Calu3 (cell line): ENCODE data around the gene OSBPL3. TPM values are rescaled to one million over a fixed set of nuclear protein-coding genes. Genes with fewer than 3 reads are reported as not detected.
"Not testable (repeated sequence)": the region's sequence is repeated elsewhere in the genome, so short reads cannot be mapped to it uniquely, and the experiment has no call there.

Source experiments
- BruUV-seq: library from RNA; stranded (reverse); fragments of 400-500 nt; replicated peaks from 2 replicates; lab custom pipeline; 2021; lab: Mats Ljungman, UMichigan
- CTCF ChIA-PET: fragments of 300-600 bp; sonication (Branson Sonifier 250); formaldehyde crosslinking; loops from one replicate; lab custom pipeline; 2022; ENCODE audit warnings: antibody characterized with exemption; lab: Charles Lee
- DNase-seq: peaks from one replicate; pipeline ENCODE4 v3.0.0; 2022
- H3K27ac Mint-ChIP-seq: one replicate; pipeline ENCODE4 v1.8.0; 2022; ENCODE audit warnings: mixed read lengths; ENCODE audit not compliant: unreplicated experiment
- H3K27me3 Mint-ChIP-seq: one replicate; pipeline ENCODE4 v1.8.0; 2022; ENCODE audit warnings: mixed read lengths; ENCODE audit not compliant: unreplicated experiment
- H3K36me3 Mint-ChIP-seq: one replicate; pipeline ENCODE4 v1.8.0; 2022; ENCODE audit warnings: mild to moderate bottlenecking, moderate library complexity, mixed read lengths; ENCODE audit not compliant: insufficient read depth, unreplicated experiment
- H3K4me1 Mint-ChIP-seq: one replicate; pipeline ENCODE4 v1.8.0; 2022; ENCODE audit warnings: mild to moderate bottlenecking, low read depth, mixed read lengths; ENCODE audit not compliant: unreplicated experiment
- H3K4me3 Mint-ChIP-seq: one replicate; pipeline ENCODE4 v1.8.0; 2022; ENCODE audit warnings: mild to moderate bottlenecking, low read depth, moderate library complexity, mixed read lengths; ENCODE audit not compliant: unreplicated experiment
- H3K9me3 Mint-ChIP-seq: one replicate; pipeline ENCODE4 v1.8.0; 2022; ENCODE audit warnings: low read depth, mixed read lengths; ENCODE audit not compliant: unreplicated experiment
- CTCF ChIP-seq: fragments of 200-600 bp; IDR thresholded peaks from one replicate; pipeline ENCODE4 v1.8.0; 2022; ENCODE audit warnings: antibody characterized with exemption; ENCODE audit not compliant: unreplicated experiment
- intact Hi-C: fragments of 100-400 bp; cut with micrococcal nuclease; formaldehyde crosslinking; loops from one replicate; pipeline ENCODE4 v1.10.0; 2022; ENCODE audit not compliant: unreplicated experiment
- total RNA-seq: library from RNA; stranded (reverse); gene quantifications from 2 replicates; pipeline ENCODE4 v1.2.3, GENCODE V29; 2022

The OSBPL3 gene
- total RNA-seq, 1 experiment from 2014 or later, result 136 TPM

DNA sequence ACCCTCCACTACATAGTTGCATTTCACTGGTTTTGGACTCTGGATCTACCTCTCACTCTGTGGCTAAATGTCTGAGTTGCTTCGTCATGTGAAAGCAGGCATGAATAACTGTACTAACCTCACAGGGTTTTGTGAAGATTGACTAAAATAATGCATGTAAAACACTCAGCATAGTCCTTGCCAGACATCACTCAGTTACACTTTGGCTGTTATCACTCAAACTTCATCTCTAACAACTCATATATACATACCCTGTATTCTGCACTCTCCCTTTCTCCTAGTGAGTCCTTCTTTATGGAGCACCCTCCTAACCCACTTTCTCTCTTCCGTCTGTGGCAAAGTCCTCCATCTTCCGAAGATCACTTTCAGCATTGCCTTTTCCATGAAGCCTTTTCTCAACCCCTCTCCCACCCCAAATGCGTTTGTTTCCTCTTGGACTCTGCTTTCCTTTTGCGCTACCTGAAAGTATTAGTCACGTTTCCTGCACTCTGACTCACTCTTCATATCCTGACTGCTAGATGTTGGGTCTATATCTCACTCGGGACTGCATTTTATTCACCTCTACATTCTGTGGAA is 72.6 kb downstream of the OSBPL3 start:
- BruUV-seq, result TSS peak; percentile 90
- no peak for TF ChIP-seq CTCF
- Mint-ChIP-seq H3K36me3 (peaks cover 12% of the 10 kb centered on the region), H3K9me3 (no peaks in the 10 kb centered on the region), H3K27ac (no peak overlapping the region), H3K4me1 (peaks cover 23% of the 10 kb centered on the region), H3K4me3 (no peak overlapping the region), H3K27me3 (no peaks in the 10 kb centered on the region)
- CTCF ChIA-PET, result interaction anchor here (0.9 to 1.4 kb wide), 4 partner anchors 24 to 185 kb away, joined by 3 to 5 read pairs (median 4); partner anchors contain the start of gene OSBPL3
- intact Hi-C loops, result loop anchor here (2.0 to 5.0 kb wide), 3 partner anchors 70 to 185 kb away; no protein-coding TSS in a partner anchor
- peak; percentile 69 for DNase-seq

DNA sequence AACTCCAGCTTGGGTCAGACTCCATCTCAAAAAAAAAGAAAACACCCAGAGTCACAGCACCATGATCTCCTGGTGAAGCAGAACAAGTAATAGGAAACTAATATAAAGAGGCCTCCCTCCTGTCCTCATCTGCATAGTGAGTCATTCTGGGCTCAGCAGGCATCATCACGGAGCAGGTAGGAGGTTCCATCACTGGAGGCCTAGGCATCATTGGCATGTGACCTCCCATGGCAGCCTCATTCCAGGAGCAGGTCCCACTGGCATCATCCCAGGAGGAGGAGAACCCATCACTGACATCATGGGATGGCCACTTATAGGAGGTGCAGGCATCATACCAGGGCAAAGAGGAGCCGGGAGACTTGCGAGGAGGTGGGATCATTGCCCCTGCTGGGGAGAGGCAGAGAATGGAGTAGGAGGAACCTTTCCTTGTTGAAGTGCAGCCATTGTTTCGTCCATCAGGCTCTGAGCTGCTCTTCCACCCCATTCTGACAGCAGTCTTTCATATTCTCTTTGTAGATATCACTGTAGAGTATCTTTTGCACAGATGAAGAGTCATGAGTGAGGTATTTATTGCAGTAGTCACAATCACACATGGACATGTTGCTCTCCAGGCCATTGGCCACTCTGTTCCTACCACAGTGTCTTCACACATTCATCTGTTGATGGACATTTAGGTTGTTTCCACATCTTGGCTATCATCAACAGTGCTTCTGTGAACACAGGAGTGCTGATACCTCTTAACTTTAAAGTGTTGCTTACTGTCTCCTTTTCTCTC is 73.8 kb downstream of the OSBPL3 start:
- H3K4me3 Mint-ChIP-seq, result no peak overlapping the region
- no TSS peak for BruUV-seq
- DNase-seq, result peak; percentile 36
- no peak overlapping the region for H3K27ac Mint-ChIP-seq
- no peaks in the 10 kb centered on the region for H3K9me3 Mint-ChIP-seq
- CTCF ChIA-PET, result interaction anchor here (0.6 to 1.4 kb wide), 2 partner anchors 11 to 12 kb away, joined by 3 to 4 read pairs; no protein-coding TSS in a partner anchor
- TF ChIP-seq CTCF, result no peak
- peaks cover 12% of the 10 kb centered on the region for H3K36me3 Mint-ChIP-seq
- peaks cover 11% of the 10 kb centered on the region for H3K4me1 Mint-ChIP-seq
- intact Hi-C loops, result loop anchor here (2.0 to 5.0 kb wide), 3 partner anchors 71 to 187 kb away; no protein-coding TSS in a partner anchor
- H3K27me3 Mint-ChIP-seq, result no peaks in the 10 kb centered on the region

DNA sequence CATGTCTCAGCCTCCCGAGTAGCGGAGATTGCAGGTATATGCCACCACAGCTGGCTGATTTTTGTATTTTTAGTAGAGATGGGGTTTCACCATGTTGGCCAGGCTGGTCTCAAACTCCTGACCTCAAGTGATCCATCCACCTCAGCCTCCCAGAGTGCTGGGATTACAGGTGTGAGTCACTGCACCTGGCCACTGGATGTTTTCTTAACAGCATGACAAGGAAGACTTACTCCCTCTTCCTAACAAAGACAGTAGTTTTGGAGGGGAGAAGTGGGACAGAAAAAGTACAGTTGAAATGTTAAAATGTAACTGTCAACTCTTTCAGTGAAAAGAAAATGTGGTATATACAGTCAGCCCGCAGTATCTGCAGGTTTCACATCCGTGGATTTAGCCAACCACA is 76.0 kb downstream of the OSBPL3 start:
- CTCF ChIA-PET, result interaction anchor here (0.6 kb wide), 1 partner anchor 75 kb away, joined by 3 read pairs; no protein-coding TSS in a partner anchor
- not testable (repeated sequence) for BruUV-seq

DNA sequence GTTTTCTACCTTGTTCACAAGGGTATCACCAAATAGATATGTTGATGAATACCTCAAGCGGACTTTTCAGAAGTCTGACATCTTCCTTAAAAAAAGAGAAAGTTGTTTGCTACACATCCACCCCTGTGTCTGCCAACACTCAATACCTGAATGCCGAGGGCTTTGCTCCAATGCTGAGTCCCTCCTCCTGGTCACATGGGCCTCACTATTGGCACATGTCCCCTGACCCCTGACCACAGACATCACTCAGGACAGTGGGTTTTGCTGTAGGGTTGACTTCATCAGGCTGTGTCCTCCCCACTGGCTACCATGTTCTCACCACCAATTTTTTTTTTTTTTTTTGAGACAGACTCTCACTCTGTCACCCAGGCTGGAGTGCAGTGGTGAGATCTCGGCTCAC is 76.4 kb downstream of the OSBPL3 start:
- peak overlapping the region; percentile 46 for H3K27ac Mint-ChIP-seq
- CTCF ChIA-PET, result no interaction called here
- BruUV-seq, result no TSS peak

More for the DNA sequence above, 76.0 kb downstream of the OSBPL3 start:
- DNase-seq, H3K27me3 Mint-ChIP-seq, H3K4me1 Mint-ChIP-seq, H3K4me3 Mint-ChIP-seq, H3K9me3 Mint-ChIP-seq: not testable (repeated sequence)
- intact Hi-C loops, result loop anchor here (1.0 kb wide), 1 partner anchor 83 kb away; no protein-coding TSS in a partner anchor
- peak overlapping the region; percentile 46 for H3K27ac Mint-ChIP-seq
- peaks cover 16% of the 10 kb centered on the region for H3K36me3 Mint-ChIP-seq

More for the DNA sequence above, 76.4 kb downstream of the OSBPL3 start:
- peaks cover 16% of the 10 kb centered on the region for H3K36me3 Mint-ChIP-seq
- H3K4me3 Mint-ChIP-seq, result no peak overlapping the region
- no peaks in the 10 kb centered on the region for H3K9me3 Mint-ChIP-seq
- H3K4me1 Mint-ChIP-seq, result no peaks in the 10 kb centered on the region
- intact Hi-C loops, result no loop called here
- H3K27me3 Mint-ChIP-seq, result no peaks in the 10 kb centered on the region
- DNase-seq, result no peak
- TF ChIP-seq CTCF, result no peak
